HG02973 (cell line): Measurements from ENCODE around the gene IVL.

ENCODE experiments used
- ATAC-seq: cut with Tn5 transposase; IDR thresholded peaks from one replicate; pipeline ENCODE4 v1.9.1; 2021; ENCODE audit warnings: moderate library complexity; ENCODE audit not compliant: unreplicated experiment

Gene IVL

GRCh38 chr1:152886758-152887409 lies 21.5 kb upstream of the IVL start:
- no peak for ATAC-seq

DNA sequence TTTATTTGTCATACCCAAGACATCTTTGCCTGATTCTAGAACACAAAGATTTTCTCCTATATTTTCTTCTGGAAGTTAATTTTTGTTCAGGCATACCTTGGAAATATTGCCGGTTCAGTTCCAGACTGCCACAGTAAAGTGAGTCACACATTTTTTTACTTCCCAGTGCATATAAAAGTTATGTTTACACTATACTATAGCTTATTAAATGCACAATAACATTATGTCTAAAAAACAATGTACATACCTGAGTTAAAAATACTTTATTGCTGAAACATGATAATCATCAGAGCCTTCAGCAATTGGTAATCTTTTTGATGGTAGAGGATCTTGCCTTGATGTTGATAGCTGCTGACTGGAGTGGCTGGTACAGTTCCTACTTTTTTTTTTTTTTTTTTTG lies 20.2 kb upstream of the IVL start:
- no peak for ATAC-seq

DNA sequence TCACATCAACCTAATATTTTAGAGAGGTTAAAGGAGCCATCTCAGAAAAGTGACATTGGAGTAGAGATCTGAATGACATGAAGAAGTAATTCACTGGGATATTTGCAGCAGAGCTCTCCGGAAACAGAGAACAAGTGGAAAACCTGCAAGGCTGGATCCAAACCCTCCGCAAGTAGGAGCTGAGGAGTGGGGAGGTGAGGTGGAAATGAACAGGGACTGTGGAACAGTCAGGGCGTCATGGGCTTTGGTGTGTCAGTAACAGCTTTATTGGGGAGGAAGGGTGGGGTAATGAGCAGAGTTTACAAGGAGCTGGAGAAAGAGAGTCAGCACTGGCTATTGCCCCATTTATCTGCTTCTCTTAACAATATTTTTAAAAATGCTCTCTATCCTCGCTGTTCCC lies 9.3 kb upstream of the IVL start:
- no peak for ATAC-seq

DNA sequence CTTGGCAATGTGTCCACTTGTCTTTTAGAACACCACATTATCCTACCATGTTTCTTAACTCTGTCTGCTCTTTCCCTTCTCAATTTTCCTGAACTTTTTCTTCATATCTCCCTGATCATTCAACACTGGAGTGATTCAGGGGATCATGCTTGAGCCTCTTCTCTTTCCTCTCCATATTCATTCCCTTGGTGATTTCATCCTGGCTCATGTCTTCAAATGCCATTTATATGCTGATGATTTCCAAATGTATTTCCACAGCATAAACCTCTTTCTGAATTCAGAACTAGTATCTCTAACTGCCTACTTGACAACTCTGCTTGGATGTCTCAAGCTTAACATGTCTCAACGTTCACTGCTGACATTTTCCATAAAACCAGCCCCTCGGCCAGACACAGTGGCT lies 8.5 kb upstream of the IVL start:
- ATAC-seq: no peak

- ATAC-seq: no peak
These were observed 6.7 kb upstream of the IVL start for GRCh38 chr1:152901631-152902030.

DNA sequence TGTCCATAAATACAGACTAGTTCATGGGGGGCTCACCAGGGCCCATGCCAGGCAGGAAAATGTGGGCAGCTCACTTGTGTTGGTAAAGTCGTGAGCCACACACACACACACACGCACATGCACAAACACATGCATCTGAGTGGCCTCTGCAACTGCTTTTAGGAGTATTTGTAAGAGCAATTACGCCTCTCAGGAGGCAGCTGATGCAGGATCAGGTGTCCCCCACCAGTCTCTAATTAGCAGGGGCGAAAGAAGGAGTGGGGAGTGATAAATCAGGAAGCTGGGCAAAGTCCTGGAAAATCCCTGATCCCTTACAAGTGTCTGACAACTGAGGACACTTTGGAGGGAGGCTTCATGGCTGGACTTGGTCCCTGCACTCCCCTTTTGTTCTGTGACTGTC lies 5.7 kb upstream of the IVL start:
- ATAC-seq: no peak

DNA sequence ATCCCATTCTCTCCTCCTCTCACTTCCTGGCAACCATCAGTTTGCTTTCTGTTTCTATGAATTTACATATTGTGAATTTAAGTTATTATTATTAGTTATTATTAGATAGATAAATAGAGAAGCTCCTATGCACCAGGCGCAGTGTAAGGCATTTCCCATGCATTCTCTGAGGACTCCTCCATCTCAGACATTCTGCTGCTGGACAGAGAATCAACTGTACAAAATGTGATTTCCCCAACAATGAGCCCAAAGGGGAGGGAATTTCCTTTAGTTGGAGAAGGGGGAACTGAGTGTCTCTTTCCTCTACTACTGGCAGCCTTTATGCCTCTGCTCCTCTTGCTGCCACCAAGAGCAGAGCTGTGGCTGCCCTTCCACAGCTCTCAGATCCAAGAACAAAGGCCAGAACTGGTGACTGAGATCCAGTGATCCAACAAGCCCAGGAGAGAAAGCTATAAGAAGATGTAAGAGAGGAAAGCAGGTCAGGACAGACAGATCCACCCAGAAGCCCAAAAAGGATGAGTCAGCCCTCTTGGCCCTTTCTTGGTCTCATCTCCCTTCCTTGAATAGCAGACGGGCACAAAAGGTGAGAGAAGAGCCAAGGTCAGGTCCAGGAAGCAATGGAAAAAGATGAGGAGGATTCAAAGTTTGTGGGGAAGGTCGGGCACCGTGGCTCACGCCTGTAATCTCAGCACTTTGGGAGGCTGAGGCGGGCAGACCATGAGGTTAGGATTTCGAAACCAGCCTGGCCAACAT lies 3.5 kb upstream of the IVL start:
- no peak for ATAC-seq

DNA sequence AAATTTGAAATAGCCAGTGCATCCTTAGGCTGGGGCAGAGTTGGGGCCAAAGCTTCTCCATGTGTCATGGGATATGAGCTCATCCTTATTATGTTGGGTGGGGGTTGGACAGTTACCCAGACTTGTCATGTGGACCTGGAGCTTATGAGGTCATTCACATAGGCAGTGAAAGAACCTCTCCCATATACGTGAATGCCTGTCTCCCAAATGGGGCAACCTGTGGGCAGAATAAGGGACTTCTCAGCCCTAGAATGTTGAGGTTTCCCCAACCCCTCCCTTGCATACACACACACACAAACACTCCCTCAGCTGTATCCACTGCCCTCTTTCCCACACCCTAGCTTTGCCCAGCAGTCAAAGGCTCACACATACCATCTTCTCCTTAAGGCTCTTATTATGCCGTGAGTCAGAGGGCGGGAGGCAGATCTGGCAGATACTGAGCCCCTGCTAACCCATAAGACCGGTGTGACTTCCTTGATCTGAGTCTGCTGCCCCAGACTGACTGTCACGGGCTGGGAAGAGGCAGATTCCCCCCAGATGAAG lies 2.3 kb upstream of the IVL start:
- ATAC-seq: no peak

- ATAC-seq: no peak
These were observed 860 bp downstream of the IVL start for GRCh38 chr1:152909206-152909605.

GRCh38 chr1:152912471-152912870 lies 4.1 kb downstream of the IVL start:
- no peak for ATAC-seq

GRCh38 chr1:152912900-152913299 lies 4.6 kb downstream of the IVL start:
- ATAC-seq: no peak

DNA sequence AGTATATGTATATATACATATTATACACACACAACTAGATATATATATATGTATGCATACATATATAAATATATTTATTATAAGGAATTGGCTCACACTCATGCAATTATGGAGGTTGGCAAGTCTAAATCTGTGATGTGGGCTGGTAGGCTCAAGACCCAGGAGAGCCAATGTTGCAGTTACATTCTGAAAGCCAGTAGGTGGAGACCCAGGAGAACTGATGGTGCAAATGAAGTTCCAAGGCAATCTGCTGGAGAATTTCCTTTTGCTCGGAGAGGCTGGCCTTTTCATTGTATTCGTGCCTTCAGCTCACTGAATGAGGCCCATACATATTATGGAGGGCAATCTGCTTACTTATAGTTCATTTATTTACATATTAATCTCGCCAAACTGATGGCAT lies 9.4 kb downstream of the IVL start:
- ATAC-seq: no peak

GRCh38 chr1:152919071-152919470 lies 10.7 kb downstream of the IVL start:
- ATAC-seq: no peak

GRCh38 chr1:152924191-152924590 lies 15.8 kb downstream of the IVL start:
- ATAC-seq: no peak

DNA sequence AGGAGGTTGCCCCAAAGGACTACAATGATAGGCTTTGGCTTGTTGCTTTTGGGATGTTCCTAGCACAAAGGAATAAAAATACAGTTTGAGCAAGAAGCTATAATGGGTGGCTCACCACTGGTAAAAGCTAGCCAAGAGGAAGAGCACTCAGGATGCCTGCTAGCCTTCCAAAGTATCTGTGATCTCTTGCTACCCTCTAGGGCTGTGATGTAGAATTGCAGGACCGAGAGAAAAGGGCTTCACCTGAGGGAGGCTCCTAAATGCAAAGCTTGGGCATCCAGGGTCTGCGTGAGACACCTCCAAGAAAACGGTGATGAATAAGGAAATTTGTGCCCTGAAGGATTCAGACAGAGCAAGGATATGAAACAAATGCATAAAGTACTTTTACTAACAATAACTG lies 17.7 kb downstream of the IVL start:
- no peak for ATAC-seq

DNA sequence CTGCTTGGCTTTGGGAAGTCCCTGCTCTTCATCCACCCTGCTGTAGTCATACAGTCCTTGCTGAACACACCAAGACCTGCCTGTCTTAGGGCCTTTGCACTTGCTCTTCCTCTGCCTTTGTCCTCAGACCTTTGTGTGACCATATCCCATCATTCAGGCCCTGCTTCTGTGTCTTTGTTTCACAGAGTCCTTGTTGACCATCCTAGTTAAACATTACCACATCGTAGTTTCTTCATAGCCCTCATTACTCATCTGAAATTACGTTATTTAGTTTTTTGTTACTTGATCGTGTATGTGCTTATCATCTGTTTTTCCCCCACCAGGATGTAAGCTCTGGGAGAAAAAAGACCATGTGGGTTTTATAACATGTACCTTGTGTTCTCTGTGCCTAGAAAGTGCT lies 20.3 kb downstream of the IVL start:
- no peak for ATAC-seq

GRCh38 chr1:152932170-152932811 lies 23.9 kb downstream of the IVL start:
- no peak for ATAC-seq

- ATAC-seq: no peak
These were observed 24.9 kb downstream of the IVL start for GRCh38 chr1:152933196-152933595.

DNA sequence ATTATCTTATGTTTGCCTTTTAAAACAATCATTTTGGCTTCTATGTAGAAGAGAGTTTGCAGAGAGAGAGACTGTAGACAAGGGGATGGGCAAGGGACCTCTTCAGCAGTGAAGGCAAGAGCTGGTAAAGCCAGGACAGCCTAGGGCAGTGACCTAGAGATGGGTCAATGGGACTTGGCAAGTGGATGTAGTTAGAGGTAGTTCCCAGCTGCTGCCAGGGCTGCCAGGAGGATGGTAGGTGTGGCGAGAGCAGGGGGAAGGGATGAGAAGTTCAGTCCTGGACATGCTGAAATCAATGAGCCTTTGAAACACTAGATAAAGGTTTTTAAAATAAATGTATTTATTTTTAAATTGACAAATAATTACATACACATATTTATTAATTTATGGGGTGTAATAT lies 32.3 kb downstream of the IVL start:
- no peak for ATAC-seq

GRCh38 chr1:152941037-152941711 lies 32.8 kb downstream of the IVL start:
- ATAC-seq: no peak

DNA sequence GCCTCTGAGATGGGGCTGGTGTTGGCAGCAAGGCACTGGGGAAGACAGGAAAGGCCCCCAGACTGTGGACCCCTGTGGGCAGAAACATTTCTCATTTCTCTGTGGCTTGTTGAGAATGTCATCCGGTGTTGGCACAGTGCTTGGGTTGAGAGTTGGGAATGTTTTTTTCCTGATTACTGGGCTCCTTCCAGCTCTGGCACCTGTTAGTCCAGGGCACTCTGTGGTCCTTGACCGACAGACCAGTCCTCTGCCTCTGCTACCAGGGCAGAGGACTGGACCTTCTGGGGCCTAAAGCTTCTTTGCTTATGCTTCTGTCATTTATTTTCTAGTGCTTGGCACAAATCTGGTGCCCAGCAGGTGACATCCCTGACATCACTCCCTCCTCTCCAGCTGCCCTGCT lies 33.8 kb downstream of the IVL start:
- no peak for ATAC-seq

- no peak for ATAC-seq
These were observed 37.9 kb downstream of the IVL start for GRCh38 chr1:152946248-152946647.
